Loucy (cell line): ENCODE data around the gene TIMM44.

Source experiments
- CTCF ChIP-seq: fragments of 200-600 bp; sonication (generic); conservative IDR thresholded peaks from 2 replicates; pipeline ENCODE4 v1.5.1; 2014; ENCODE audit warnings: mild to moderate bottlenecking, antibody characterized with exemption, low read length
- EZH2phosphoT487 ChIP-seq: fragments of 200-600 bp; IDR thresholded peaks from 2 replicates; pipeline ENCODE4 v1.6.1; 2018; ENCODE audit warnings: antibody characterized with exemption, mild to moderate bottlenecking, moderate library complexity, borderline replicate concordance

DNA sequence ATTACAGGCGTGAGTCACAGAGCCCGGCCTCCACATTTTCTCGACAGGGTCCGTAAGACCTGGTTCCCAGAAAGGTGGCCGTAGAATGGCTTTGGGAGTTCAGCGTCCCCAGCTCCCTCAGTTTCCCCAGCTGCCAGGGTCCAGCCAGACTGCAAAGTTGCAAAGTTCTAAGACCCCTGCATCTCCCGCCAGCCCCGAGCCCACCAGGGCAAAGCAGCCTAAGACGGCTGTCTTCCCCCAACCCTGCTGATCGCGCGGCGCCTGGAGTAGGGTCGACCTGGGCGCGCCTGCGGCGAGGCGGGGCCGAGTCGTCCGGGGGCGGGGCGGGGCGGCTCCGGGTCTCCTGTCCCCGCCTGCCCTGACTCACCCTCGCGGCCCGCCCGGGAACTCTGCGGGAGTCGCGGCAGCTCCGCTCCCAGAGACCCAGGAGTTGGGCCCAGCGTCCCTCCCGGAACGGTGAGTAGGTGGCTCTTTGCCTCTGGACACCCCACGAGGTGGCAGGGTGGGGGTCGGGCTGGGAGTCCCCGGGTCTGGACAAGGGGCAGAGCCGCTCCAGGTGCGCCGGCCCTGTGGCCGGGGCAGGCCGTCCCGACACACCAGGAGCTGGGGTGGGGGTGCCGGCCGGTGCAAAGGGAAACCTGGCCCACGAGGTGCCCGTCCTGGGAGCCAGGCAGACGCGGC is 55.2 kb downstream of the TIMM44 start, which contains the start of gene LRRC8E:
- TF ChIP-seq CTCF, result no peak
- TF ChIP-seq EZH2phosphoT487, result no peak
